GM12865 (cell line): ENCODE results near the gene NOTCH1.

Experiments used
- DNase-seq: peaks from one replicate; pipeline ENCODE4 v3.0.0; 2010; ENCODE audit warnings: low read depth
- H3K4me3 ChIP-seq: 2 replicates; pipeline ENCODE4 v1.5.1; 2011; ENCODE audit warnings: mild to moderate bottlenecking, low read depth, low read length, control low read depth
- CTCF ChIP-seq: IDR thresholded peaks from 2 replicates; pipeline ENCODE4 v1.5.1; 2011; ENCODE audit warnings: low read length, control low read depth, low read depth, inconsistent platforms; ENCODE audit not compliant: insufficient read depth; ENCODE audit errors: missing control alignments

The NOTCH1 gene

GRCh38 chr9:136476369-136477150, 69.3 kb downstream of the NOTCH1 start:
- H3K4me3 ChIP-seq: no peak overlapping the region
- no peak for DNase-seq
- TF ChIP-seq CTCF: no peak

GRCh38 chr9:136474974-136475865, 70.6 kb downstream of the NOTCH1 start:
- TF ChIP-seq CTCF: no peak
- DNase-seq: no peak

GRCh38 chr9:136474021-136474640, 71.7 kb downstream of the NOTCH1 start:
- DNase-seq: no peak
- H3K4me3 ChIP-seq: no peak overlapping the region
- no peak for TF ChIP-seq CTCF

More at GRCh38 chr9:136474974-136475865, 70.6 kb downstream of the NOTCH1 start:
- H3K4me3 ChIP-seq: no peak overlapping the region

GRCh38 chr9:136473354-136473721, 72.5 kb downstream of the NOTCH1 start:
- no peak for TF ChIP-seq CTCF
- H3K4me3 ChIP-seq: no peak overlapping the region
- DNase-seq: no peak

GRCh38 chr9:136472640-136473353, 73.1 kb downstream of the NOTCH1 start:
- H3K4me3 ChIP-seq: no peak overlapping the region
- TF ChIP-seq CTCF: no peak
- DNase-seq: no peak

- H3K4me3 ChIP-seq: no peak overlapping the region
- no peak for DNase-seq
- TF ChIP-seq CTCF: no peak
Measured at GRCh38 chr9:136471802-136472487, 73.9 kb downstream of the NOTCH1 start.
